HUDEP-2 (cell line): ENCODE measurements around the gene NRG3.

Experiments used
- DNase-seq, 76 experiments: peaks; one replicate each; lab custom pipeline; 2025; ENCODE audit not compliant: unreplicated experiment in 76 of 76; lab: John Stamatoyannopoulos, UW

Gene NRG3

GRCh38 chr10:82757397-82757796, 882.4 kb downstream of the NRG3 start:
- no peak for DNase-seq

- DNase-seq: no peak
Measured at GRCh38 chr10:82757901-82758300, 882.9 kb downstream of the NRG3 start.

GRCh38 chr10:82759050-82759449, 884.1 kb downstream of the NRG3 start:
- no peak for DNase-seq

- no peak for DNase-seq
Measured at GRCh38 chr10:82762641-82763040, 887.6 kb downstream of the NRG3 start.

GRCh38 chr10:82768040-82768439, 893.0 kb downstream of the NRG3 start:
- no peak for DNase-seq

- DNase-seq: no peak
Measured at GRCh38 chr10:82778908-82779307, 903.9 kb downstream of the NRG3 start.

- DNase-seq: no peak
Measured at GRCh38 chr10:82796510-82796909, 921.5 kb downstream of the NRG3 start.

GRCh38 chr10:82801289-82801688, 926.3 kb downstream of the NRG3 start:
- no peak for DNase-seq

GRCh38 chr10:82811621-82812020, 936.6 kb downstream of the NRG3 start:
- peak in 2 of 76 experiments; percentile 0 to 5 for DNase-seq

- DNase-seq: no peak
Measured at GRCh38 chr10:82813856-82814255, 938.9 kb downstream of the NRG3 start.

GRCh38 chr10:82814635-82815034, 939.6 kb downstream of the NRG3 start:
- no peak for DNase-seq

- DNase-seq: no peak
Measured at GRCh38 chr10:82815680-82816079, 940.7 kb downstream of the NRG3 start.

GRCh38 chr10:82817676-82818422, 942.9 kb downstream of the NRG3 start:
- no peak for DNase-seq

GRCh38 chr10:82821043-82821442, 946.0 kb downstream of the NRG3 start:
- no peak for DNase-seq

GRCh38 chr10:82826132-82826531, 951.1 kb downstream of the NRG3 start:
- no peak for DNase-seq

- no peak for DNase-seq
Measured at GRCh38 chr10:82827901-82828300, 952.9 kb downstream of the NRG3 start.

- no peak for DNase-seq
Measured at GRCh38 chr10:82847242-82847641, 972.2 kb downstream of the NRG3 start.

- no peak for DNase-seq
Measured at GRCh38 chr10:82850191-82850590, 975.2 kb downstream of the NRG3 start.

GRCh38 chr10:82856957-82857613, 982.1 kb downstream of the NRG3 start:
- DNase-seq: no peak

- no peak for DNase-seq
Measured at GRCh38 chr10:82861889-82862288, 986.9 kb downstream of the NRG3 start.

- DNase-seq: no peak
Measured at GRCh38 chr10:82865366-82865765, 990.4 kb downstream of the NRG3 start.

GRCh38 chr10:82866424-82867020, 991.5 kb downstream of the NRG3 start:
- no peak for DNase-seq
